SK-N-SH treated with all-trans-retinoic acid at 6 μM for 48 hours (cell line): Measurements from ENCODE around the gene KIN.

Experiments used
- ATAC-seq: fragments of 200-7000 bp; cut with Tn5 transposase; 3 replicates; pipeline ENCODE4 v1.9.1; 2020; ENCODE audit warnings: mild to moderate bottlenecking, moderate library complexity
- ARNTL ChIP-seq: fragments of 450-650 bp; formaldehyde crosslinking; IDR thresholded peaks from 2 replicates; pipeline ENCODE4 v1.5.0; 2020; ENCODE audit warnings: low read depth, mild to moderate bottlenecking, moderate library complexity, borderline replicate concordance
- BACH2 ChIP-seq: fragments of 250-450 bp; sonication (Bioruptor Pico); IDR thresholded peaks from 2 replicates; pipeline ENCODE4 v1.9.0; 2021; ENCODE audit warnings: mild to moderate bottlenecking, borderline replicate concordance
- ESRRG ChIP-seq: fragments of 250-450 bp; sonication (Bioruptor Pico); IDR thresholded peaks from 2 replicates; pipeline ENCODE4 v1.6.1; 2021; ENCODE audit warnings: mild to moderate bottlenecking
- GLIS3 ChIP-seq: fragments of 250-450 bp; sonication (Bioruptor Pico); IDR thresholded peaks from 2 replicates; pipeline ENCODE4 v1.5.0; 2020; ENCODE audit warnings: mild to moderate bottlenecking, moderate library complexity
- ISL1 ChIP-seq: fragments of 250-450 bp; sonication (Bioruptor Pico); IDR thresholded peaks from 2 replicates; pipeline ENCODE4 v2.1.2; 2022; ENCODE audit warnings: mild to moderate bottlenecking, moderate library complexity
- OSR1 ChIP-seq: fragments of 250-450 bp; sonication (Bioruptor Pico); IDR thresholded peaks from 2 replicates; pipeline ENCODE4 v1.8.0; 2022; ENCODE audit warnings: moderate library complexity, mild to moderate bottlenecking, inconsistent platforms
- PATZ1 ChIP-seq: fragments of 250-450 bp; sonication (Bioruptor Pico); IDR thresholded peaks from 2 replicates; pipeline ENCODE4 v1.8.0; 2020; ENCODE audit warnings: mild to moderate bottlenecking, moderate library complexity, borderline replicate concordance
- POU6F1 ChIP-seq: fragments of 250-450 bp; sonication (Bioruptor Pico); IDR thresholded peaks from 2 replicates; pipeline ENCODE4 v1.8.0; 2021; ENCODE audit warnings: low read depth, mild to moderate bottlenecking, moderate library complexity, borderline replicate concordance
- PPARA ChIP-seq: fragments of 250-450 bp; sonication (Bioruptor Pico); IDR thresholded peaks from 2 replicates; pipeline ENCODE4 v1.5.0; 2020; ENCODE audit warnings: mild to moderate bottlenecking, borderline replicate concordance
- RARB ChIP-seq: fragments of 250-450 bp; sonication (Bioruptor Pico); IDR thresholded peaks from 2 replicates; pipeline ENCODE4 v1.8.0; 2021; ENCODE audit warnings: mild to moderate bottlenecking, moderate library complexity
- SNAI2 ChIP-seq: fragments of 250-450 bp; sonication (Bioruptor Pico); IDR thresholded peaks from 2 replicates; pipeline ENCODE4 v1.5.0; 2020; ENCODE audit warnings: mild to moderate bottlenecking, moderate library complexity
- TCF4 ChIP-seq: fragments of 250-450 bp; sonication (Bioruptor Pico); IDR thresholded peaks from 2 replicates; pipeline ENCODE4 v1.8.0; 2021; ENCODE audit warnings: mild to moderate bottlenecking, moderate library complexity, borderline replicate concordance
- TOX ChIP-seq: fragments of 250-450 bp; sonication (Bioruptor Pico); IDR thresholded peaks from 2 replicates; pipeline ENCODE4 v1.8.0; 2021; ENCODE audit warnings: mild to moderate bottlenecking, moderate library complexity, borderline replicate concordance
- ZC3H10 ChIP-seq: fragments of 250-450 bp; sonication (Bioruptor Pico); IDR thresholded peaks from 2 replicates; pipeline ENCODE4 v1.5.1; 2021; ENCODE audit warnings: mild to moderate bottlenecking, moderate library complexity
- ZFP3 ChIP-seq: fragments of 250-450 bp; sonication (Bioruptor Pico); IDR thresholded peaks from 2 replicates; pipeline ENCODE4 v1.5.0; 2020; ENCODE audit warnings: mild to moderate bottlenecking, moderate library complexity
- ZFP30 ChIP-seq: fragments of 450-650 bp; formaldehyde crosslinking; IDR thresholded peaks from 2 replicates; pipeline ENCODE4 v1.5.0; 2022; ENCODE audit warnings: mild to moderate bottlenecking, moderate library complexity
- ZNF565 ChIP-seq: fragments of 450-650 bp; formaldehyde crosslinking; conservative IDR thresholded peaks from 2 replicates; pipeline ENCODE4 v1.5.0; 2020; ENCODE audit warnings: low read depth, mild to moderate bottlenecking, moderate library complexity
- ZNF70 ChIP-seq: fragments of 450-650 bp; formaldehyde crosslinking; IDR thresholded peaks from 2 replicates; pipeline ENCODE4 v1.5.0; 2020; ENCODE audit warnings: mild to moderate bottlenecking, moderate library complexity
- ZNF8 ChIP-seq: fragments of 450-650 bp; formaldehyde crosslinking; IDR thresholded peaks from 2 replicates; pipeline ENCODE4 v1.5.0; 2020; ENCODE audit warnings: mild to moderate bottlenecking, moderate library complexity
- TF ChIP-seq, protein P1 (sequence below): fragments of 250-450 bp; sonication (Bioruptor Pico); IDR thresholded peaks from 2 replicates; pipeline ENCODE4 v1.5.1; 2020; ENCODE audit warnings: low read depth, mild to moderate bottlenecking, moderate library complexity
- TF ChIP-seq, protein P2 (sequence below): fragments of 250-450 bp; sonication (Bioruptor Pico); IDR thresholded peaks from 2 replicates; pipeline ENCODE4 v1.5.0; 2020; ENCODE audit warnings: mild to moderate bottlenecking, moderate library complexity

Gene KIN

DNA sequence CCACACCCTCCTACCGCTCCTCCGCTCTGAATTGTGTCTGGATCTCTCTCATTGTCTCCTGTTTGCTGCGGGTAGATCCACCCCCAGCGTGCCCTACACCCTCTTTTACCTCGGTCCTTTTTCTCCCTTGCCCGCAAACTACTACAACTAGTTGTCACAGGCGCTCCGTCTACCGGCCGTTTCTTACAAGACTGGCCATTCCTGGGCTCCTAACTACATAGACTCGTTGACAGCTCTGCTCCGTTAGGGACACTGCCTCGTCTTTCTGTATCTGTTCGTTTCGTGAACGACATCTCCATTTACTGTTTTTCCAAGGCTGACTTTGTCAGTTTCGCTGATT lies 31.3 kb upstream of the KIN start:
- ATAC-seq: peak; percentile 86
- TF ChIP-seq ARNTL (CRISPR knock-in tag) (no peak), GLIS3 (CRISPR knock-in tag) (no peak), SNAI2 (CRISPR knock-in tag) (no peak)
- TF ChIP-seq, protein P1, sequence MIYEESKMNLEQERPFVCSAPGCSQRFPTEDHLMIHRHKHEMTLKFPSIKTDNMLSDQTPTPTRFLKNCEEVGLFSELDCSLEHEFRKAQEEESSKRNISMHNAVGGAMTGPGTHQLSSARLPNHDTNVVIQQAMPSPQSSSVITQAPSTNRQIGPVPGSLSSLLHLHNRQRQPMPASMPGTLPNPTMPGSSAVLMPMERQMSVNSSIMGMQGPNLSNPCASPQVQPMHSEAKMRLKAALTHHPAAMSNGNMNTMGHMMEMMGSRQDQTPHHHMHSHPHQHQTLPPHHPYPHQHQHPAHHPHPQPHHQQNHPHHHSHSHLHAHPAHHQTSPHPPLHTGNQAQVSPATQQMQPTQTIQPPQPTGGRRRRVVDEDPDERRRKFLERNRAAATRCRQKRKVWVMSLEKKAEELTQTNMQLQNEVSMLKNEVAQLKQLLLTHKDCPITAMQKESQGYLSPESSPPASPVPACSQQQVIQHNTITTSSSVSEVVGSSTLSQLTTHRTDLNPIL (CRISPR knock-in tag): no peak
- TF ChIP-seq, all 23 proteins: peak for 0

DNA sequence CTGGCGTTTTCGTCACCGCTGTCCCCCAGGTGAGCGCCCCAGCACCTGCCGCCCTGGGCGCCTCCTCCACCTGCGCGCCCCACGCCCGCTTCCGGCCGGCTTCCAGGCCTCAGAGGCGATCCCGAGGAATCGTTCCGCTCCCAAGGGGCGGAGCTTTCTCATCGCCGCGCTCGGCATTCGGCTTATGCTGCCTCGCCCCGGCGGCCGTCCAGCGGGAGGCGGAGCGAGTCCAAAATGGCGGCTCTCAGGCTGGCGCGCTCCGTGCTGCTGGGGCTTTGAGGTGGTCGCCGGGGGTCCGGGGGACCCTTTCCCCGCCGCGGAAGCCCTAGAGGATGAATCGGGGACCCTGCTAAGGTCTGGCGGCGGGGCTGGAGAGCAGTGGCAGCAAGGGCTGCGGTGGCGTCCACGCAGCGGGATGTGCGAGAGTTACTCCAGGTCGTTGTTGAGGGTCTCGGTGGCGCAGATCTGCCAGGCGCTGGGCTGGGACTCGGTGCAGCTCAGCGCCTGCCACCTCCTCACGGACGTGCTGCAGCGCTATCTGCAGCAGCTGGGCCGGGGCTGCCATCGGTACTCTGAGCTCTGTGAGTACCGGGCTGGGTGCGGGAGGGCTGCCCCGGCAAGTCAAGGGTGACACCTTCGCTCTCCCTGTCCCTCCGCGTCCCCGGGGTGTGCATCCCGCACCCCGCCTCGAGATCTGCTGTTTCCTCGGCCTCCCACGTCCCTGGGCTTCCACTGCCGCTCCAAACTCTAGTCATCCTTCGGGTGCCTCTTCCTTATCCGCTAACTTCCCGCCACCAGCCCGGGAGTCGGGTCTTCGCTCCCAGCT lies 30.7 kb upstream of the KIN start, which contains the start of gene TAF3:
Gene TAF3 (plus strand): TSS at position 211 of the 826 bp plus-strand sequence. CDS start 205 bp downstream, at position 416.
- TF ChIP-seq PPARA (CRISPR knock-in tag): no peak
- no peak for TF ChIP-seq PATZ1
- no peak for TF ChIP-seq ZNF70
- no peak for TF ChIP-seq SNAI2 (CRISPR knock-in tag)
- TF ChIP-seq, protein P1 (CRISPR knock-in tag): no peak
- TF ChIP-seq ZC3H10: no peak
- TF ChIP-seq ISL1: no peak
- TF ChIP-seq, protein P2, sequence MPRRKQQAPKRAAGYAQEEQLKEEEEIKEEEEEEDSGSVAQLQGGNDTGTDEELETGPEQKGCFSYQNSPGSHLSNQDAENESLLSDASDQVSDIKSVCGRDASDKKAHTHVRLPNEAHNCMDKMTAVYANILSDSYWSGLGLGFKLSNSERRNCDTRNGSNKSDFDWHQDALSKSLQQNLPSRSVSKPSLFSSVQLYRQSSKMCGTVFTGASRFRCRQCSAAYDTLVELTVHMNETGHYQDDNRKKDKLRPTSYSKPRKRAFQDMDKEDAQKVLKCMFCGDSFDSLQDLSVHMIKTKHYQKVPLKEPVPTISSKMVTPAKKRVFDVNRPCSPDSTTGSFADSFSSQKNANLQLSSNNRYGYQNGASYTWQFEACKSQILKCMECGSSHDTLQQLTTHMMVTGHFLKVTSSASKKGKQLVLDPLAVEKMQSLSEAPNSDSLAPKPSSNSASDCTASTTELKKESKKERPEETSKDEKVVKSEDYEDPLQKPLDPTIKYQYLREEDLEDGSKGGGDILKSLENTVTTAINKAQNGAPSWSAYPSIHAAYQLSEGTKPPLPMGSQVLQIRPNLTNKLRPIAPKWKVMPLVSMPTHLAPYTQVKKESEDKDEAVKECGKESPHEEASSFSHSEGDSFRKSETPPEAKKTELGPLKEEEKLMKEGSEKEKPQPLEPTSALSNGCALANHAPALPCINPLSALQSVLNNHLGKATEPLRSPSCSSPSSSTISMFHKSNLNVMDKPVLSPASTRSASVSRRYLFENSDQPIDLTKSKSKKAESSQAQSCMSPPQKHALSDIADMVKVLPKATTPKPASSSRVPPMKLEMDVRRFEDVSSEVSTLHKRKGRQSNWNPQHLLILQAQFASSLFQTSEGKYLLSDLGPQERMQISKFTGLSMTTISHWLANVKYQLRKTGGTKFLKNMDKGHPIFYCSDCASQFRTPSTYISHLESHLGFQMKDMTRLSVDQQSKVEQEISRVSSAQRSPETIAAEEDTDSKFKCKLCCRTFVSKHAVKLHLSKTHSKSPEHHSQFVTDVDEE: no peak
- TF ChIP-seq ESRRG (CRISPR knock-in tag): no peak
- no peak for TF ChIP-seq BACH2 (CRISPR knock-in tag)
- no peak for TF ChIP-seq ZFP30
- no peak for TF ChIP-seq ZFP3
- TF ChIP-seq OSR1 (CRISPR knock-in tag): no peak
- TF ChIP-seq ZNF8: no peak

DNA sequence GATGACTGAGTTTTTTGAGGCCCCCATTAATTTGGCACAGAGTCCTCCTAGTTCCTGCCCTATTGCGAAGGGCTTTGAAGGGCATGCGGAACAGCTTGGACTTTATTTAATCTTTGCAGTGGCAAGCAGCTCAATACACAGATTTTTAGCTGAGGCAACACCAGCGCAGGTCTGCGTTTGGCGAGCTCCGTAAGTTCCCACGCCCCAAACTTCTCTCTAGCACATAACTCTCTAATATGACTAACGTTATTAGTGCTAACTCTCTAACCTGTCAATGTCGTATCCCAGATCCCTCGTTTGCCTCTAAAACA lies 30.1 kb upstream of the KIN start:
- ATAC-seq: peak; percentile 55; the same call in 2 of the 3 replicates

More for the DNA sequence above, 30.7 kb upstream of the KIN start, which contains the start of gene TAF3:
- peak; percentile 87 for ATAC-seq

More for the DNA sequence above, 30.1 kb upstream of the KIN start:
- TF ChIP-seq OSR1 (CRISPR knock-in tag) (no peak), RARB (no peak), POU6F1 (CRISPR knock-in tag) (no peak), TCF4 (CRISPR knock-in tag) (no peak), ZNF565 (no peak), ARNTL (CRISPR knock-in tag) (no peak), ESRRG (CRISPR knock-in tag) (no peak), TOX (CRISPR knock-in tag) (no peak), GLIS3 (CRISPR knock-in tag) (no peak), ZC3H10 (no peak), ZNF8 (no peak), ZFP30 (no peak), ZFP3 (no peak)
- TF ChIP-seq, protein P1 (CRISPR knock-in tag): no peak
